Gastrocnemius medialis (tissue), 4 donors: ENCODE measurements around the gene URI1.

Experiments used
- POLR2A ChIP-seq, 2 donors: fragments of 450-650 bp; IDR thresholded peaks; one replicate each; pipeline ENCODE4 v1.6.1; 2017; ENCODE audit warnings: antibody characterized with exemption in 2 of 2, mild to moderate bottlenecking in 2 of 2, moderate library complexity in 2 of 2
- TF ChIP-seq, protein P1 (sequence below), 5 experiments: fragments of 450-650 bp in 3 of 5; fragments of 200-600 bp in 2 of 5; sonication (generic) in 2 of 5; IDR thresholded peaks in 4 of 5; conservative IDR thresholded peaks in 1 of 5; 1 replicate in 4 of 5; 2 replicates in 1 of 5; pipeline ENCODE4 v1.5.1; 2016 to 2019; ENCODE audit warnings: antibody characterized with exemption in 5 of 5, mild to moderate bottlenecking in 3 of 5, moderate library complexity in 3 of 5

DNA sequence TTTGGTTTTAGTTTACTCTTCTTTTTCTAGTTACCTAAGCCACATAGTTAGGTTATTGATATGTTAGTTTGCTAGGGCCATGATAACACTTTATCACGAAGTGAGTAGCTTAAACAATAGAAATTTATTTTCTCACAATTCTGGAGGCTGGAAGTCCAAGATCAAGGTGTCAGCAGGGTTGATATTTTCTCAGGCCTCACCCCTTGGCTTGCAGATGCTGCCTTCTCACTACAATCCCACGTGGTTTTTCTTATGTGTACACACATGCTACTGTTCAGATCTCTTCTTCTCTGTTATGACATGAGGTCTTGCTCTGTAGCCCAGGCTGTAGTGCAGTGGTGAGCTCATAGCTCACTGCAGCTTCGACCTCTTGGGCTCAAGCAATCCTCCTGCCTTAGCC, 7.8 kb upstream of the URI1 start:
- no peak for TF ChIP-seq POLR2A (IDR thresholded peaks at IDR 0.05)
- TF ChIP-seq, protein P1, sequence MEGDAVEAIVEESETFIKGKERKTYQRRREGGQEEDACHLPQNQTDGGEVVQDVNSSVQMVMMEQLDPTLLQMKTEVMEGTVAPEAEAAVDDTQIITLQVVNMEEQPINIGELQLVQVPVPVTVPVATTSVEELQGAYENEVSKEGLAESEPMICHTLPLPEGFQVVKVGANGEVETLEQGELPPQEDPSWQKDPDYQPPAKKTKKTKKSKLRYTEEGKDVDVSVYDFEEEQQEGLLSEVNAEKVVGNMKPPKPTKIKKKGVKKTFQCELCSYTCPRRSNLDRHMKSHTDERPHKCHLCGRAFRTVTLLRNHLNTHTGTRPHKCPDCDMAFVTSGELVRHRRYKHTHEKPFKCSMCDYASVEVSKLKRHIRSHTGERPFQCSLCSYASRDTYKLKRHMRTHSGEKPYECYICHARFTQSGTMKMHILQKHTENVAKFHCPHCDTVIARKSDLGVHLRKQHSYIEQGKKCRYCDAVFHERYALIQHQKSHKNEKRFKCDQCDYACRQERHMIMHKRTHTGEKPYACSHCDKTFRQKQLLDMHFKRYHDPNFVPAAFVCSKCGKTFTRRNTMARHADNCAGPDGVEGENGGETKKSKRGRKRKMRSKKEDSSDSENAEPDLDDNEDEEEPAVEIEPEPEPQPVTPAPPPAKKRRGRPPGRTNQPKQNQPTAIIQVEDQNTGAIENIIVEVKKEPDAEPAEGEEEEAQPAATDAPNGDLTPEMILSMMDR (IDR thresholded peaks at IDR 0.05 in 4 of 5, conservative IDR thresholded peaks at IDR 0.05 in 1 of 5) = no peak
